OCI-LY1 (cell line): ENCODE measurements around the gene TMSB15A.
"Not testable (repeated sequence)": the region's sequence is repeated elsewhere in the genome, so short reads cannot be mapped to it uniquely, and the experiment has no call there.

Experiments used
- H2AFZ ChIP-seq: fragments of 200-600 bp; sonication (generic), shearing (Covaris generic); 2 replicates; pipeline ENCODE4 v1.6.0; 2014; ENCODE audit warnings: antibody characterized with exemption, mild to moderate bottlenecking, low read length
- H3F3A ChIP-seq: fragments of 200-600 bp; sonication (generic), shearing (Covaris generic); 2 replicates; pipeline ENCODE4 v1.6.0; 2014; ENCODE audit warnings: mild to moderate bottlenecking, antibody characterized with exemption, low read length, moderate library complexity; ENCODE audit not compliant: insufficient read depth
- H3K27ac ChIP-seq: fragments of 200-600 bp; sonication (generic); 2 replicates; pipeline ENCODE4 v1.5.1; 2014; ENCODE audit warnings: low read length, mixed run types, mild to moderate bottlenecking, low read depth; ENCODE audit not compliant: poor library complexity, severe bottlenecking
- H3K27me3 ChIP-seq: fragments of 200-600 bp; sonication (generic); 2 replicates; pipeline ENCODE4 v1.6.0; 2014; ENCODE audit warnings: antibody characterized with exemption, mild to moderate bottlenecking, low read length, moderate library complexity; ENCODE audit not compliant: insufficient read depth
- H3K36me3 ChIP-seq: fragments of 200-600 bp; sonication (generic); 2 replicates; pipeline ENCODE4 v1.6.1; 2014; ENCODE audit warnings: mild to moderate bottlenecking, antibody characterized with exemption, low read length, moderate library complexity, mixed read lengths; ENCODE audit not compliant: insufficient read depth
- H3K4me1 ChIP-seq: fragments of 200-600 bp; sonication (generic); 2 replicates; pipeline ENCODE4 v1.5.1; 2014; ENCODE audit warnings: mild to moderate bottlenecking, low read length, moderate library complexity; ENCODE audit not compliant: insufficient read depth, severe bottlenecking
- H3K4me2 ChIP-seq: fragments of 200-600 bp; sonication (generic), shearing (Covaris generic); 2 replicates; pipeline ENCODE4 v1.6.1; 2014; ENCODE audit warnings: low read length
- H3K4me3 ChIP-seq: fragments of 200-600 bp; sonication (generic); 2 replicates; pipeline ENCODE4 v1.5.1; 2014; ENCODE audit warnings: low read length, low read depth, mild to moderate bottlenecking, mixed read lengths; ENCODE audit not compliant: poor library complexity, severe bottlenecking
- H3K79me2 ChIP-seq: fragments of 200-600 bp; shearing (Covaris generic); 2 replicates; pipeline ENCODE4 v1.6.1; 2016; ENCODE audit warnings: mixed run types, low read length, mixed read lengths; ENCODE audit not compliant: insufficient read depth
- H3K9ac ChIP-seq: fragments of 200-600 bp; sonication (generic), shearing (Covaris generic); 2 replicates; pipeline ENCODE4 v1.6.1; 2014; ENCODE audit warnings: mild to moderate bottlenecking, low read length, mixed read lengths
- H3K9me2 ChIP-seq: fragments of 200-600 bp; sonication (generic), shearing (Covaris generic); 2 replicates; pipeline ENCODE4 v1.6.1; 2014; ENCODE audit warnings: low read depth, mild to moderate bottlenecking, low read length, mixed read lengths
- H3K9me3 ChIP-seq: fragments of 200-600 bp; shearing (Covaris generic); 2 replicates; pipeline ENCODE4 v1.6.1; 2014; ENCODE audit warnings: low read length, mixed read lengths
- H4K20me1 ChIP-seq: fragments of 200-600 bp; sonication (generic), shearing (Covaris generic); 2 replicates; pipeline ENCODE4 v1.6.0; 2016; ENCODE audit warnings: mild to moderate bottlenecking, low read length; ENCODE audit not compliant: insufficient read depth

TMSB15A gene

GRCh38 chrX:102471762-102472220 lies 44.7 kb downstream of the TMSB15A start, which contains the start of gene TCP11X2:
Gene TCP11X2, minus strand, starts transcription at chrX:102471812.
- H3K36me3 ChIP-seq, H3K27ac ChIP-seq, H3K4me2 ChIP-seq, H3K79me2 ChIP-seq, H3K9ac ChIP-seq, H3K4me1 ChIP-seq, H4K20me1 ChIP-seq, H3K9me3 ChIP-seq, H3K4me3 ChIP-seq, H2AFZ ChIP-seq, H3K27me3 ChIP-seq, H3F3A ChIP-seq, H3K9me2 ChIP-seq: not testable (repeated sequence)

- not testable (repeated sequence) for H2AFZ ChIP-seq
These were observed 46.3 kb downstream of the TMSB15A start for GRCh38 chrX:102470215-102470614.

More at GRCh38 chrX:102470215-102470614, 46.3 kb downstream of the TMSB15A start:
- not testable (repeated sequence) for H3K9me2 ChIP-seq, H4K20me1 ChIP-seq, H3K9ac ChIP-seq, H3F3A ChIP-seq, H3K36me3 ChIP-seq, H3K27me3 ChIP-seq, H3K27ac ChIP-seq, H3K4me3 ChIP-seq, H3K9me3 ChIP-seq, H3K79me2 ChIP-seq, H3K4me1 ChIP-seq, H3K4me2 ChIP-seq
